BJ (cell line): ENCODE data around the gene MAP1LC3B. TPM values are rescaled to one million over a fixed set of nuclear protein-coding genes. Genes with fewer than 3 reads are reported as not detected.
A peak's percentile ranks its signal among the peaks of the same experiment; 100 is the strongest.

Experiments
- CTCF ChIA-PET: fragments of 350-600 bp; formaldehyde crosslinking; extraction: SDS; loops from one replicate; lab custom pipeline; 2021; ENCODE audit warnings: antibody characterized with exemption, inconsistent platforms; lab: Yijun Ruan, JAX
- POLR2A ChIA-PET: fragments of 300-600 bp; sonication (Branson Sonifier 250); formaldehyde crosslinking; extraction: SDS; loops from one replicate; lab custom pipeline; 2021; ENCODE audit warnings: antibody characterized with exemption; lab: Charles Lee
- DNase-seq: peaks from one replicate; pipeline ENCODE4 v3.0.0-alpha.2; 2011; ENCODE audit warnings: low read depth
- H3K27me3 ChIP-seq: 2 replicates; pipeline ENCODE4 v1.6.0; 2011; ENCODE audit warnings: low read length; ENCODE audit not compliant: control insufficient read depth, insufficient read depth
- H3K36me3 ChIP-seq: 2 replicates; pipeline ENCODE4 v1.5.1; 2011; ENCODE audit warnings: low read length; ENCODE audit not compliant: control insufficient read depth, insufficient read depth
- H3K4me3 ChIP-seq: 2 replicates; pipeline ENCODE4 v1.5.1; 2011; ENCODE audit warnings: low read depth, mild to moderate bottlenecking, control low read depth, low read length
- polyA plus RNA-seq: library from polyadenylated mRNA; depleted of rRNA; stranded (reverse); fragments of >200 nt; gene quantifications from 2 replicates; pipeline ENCODE4 v1.2.3, GENCODE V29; 2011
- TF ChIP-seq, protein P1 (sequence below): IDR thresholded peaks from 2 replicates; pipeline ENCODE4 v1.5.1; 2011; ENCODE audit warnings: low read depth, mild to moderate bottlenecking, control low read depth, inconsistent platforms, low read length, moderate library complexity; ENCODE audit not compliant: insufficient read depth

The MAP1LC3B gene
- polyA plus RNA-seq, 1 experiment: 29.0 TPM

DNA sequence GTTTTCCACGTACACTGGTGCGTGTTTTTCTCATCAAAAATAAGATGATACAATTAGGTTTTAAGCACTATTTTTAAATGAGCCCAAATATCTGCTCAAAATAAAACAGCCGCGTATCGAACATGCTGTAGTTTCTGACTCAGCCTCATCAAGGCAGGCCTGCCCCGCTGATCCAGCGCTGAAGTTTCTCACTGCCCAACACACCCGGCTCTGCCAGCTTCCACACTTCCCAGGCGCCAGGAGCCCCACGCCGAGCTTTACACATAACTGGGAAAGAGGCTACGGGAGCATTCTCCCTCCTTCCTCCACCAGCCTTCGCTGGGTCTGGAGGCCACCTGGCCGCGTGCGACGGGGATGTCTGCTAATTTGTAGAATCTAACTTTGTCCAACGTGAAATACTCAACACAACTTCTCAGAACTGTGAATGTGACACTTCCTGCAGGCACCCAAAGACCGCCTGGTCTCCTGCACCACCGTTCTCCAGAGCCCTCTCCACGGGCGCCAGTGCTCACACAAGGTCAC lies 42.1 kb downstream of the MAP1LC3B start:
- POLR2A ChIA-PET: no interaction called here
- Histone ChIP-seq H3K27me3 (no peaks in the 10 kb centered on the region), H3K4me3 (no peak overlapping the region), H3K36me3 (no peaks in the 10 kb centered on the region)
- no peak for DNase-seq
- TF ChIP-seq, protein P1, sequence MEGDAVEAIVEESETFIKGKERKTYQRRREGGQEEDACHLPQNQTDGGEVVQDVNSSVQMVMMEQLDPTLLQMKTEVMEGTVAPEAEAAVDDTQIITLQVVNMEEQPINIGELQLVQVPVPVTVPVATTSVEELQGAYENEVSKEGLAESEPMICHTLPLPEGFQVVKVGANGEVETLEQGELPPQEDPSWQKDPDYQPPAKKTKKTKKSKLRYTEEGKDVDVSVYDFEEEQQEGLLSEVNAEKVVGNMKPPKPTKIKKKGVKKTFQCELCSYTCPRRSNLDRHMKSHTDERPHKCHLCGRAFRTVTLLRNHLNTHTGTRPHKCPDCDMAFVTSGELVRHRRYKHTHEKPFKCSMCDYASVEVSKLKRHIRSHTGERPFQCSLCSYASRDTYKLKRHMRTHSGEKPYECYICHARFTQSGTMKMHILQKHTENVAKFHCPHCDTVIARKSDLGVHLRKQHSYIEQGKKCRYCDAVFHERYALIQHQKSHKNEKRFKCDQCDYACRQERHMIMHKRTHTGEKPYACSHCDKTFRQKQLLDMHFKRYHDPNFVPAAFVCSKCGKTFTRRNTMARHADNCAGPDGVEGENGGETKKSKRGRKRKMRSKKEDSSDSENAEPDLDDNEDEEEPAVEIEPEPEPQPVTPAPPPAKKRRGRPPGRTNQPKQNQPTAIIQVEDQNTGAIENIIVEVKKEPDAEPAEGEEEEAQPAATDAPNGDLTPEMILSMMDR: no peak
- CTCF ChIA-PET: interaction anchor here (0.5 to 0.7 kb wide), 2 partner anchors 115 to 1682 kb away, joined by 3 read pairs; no protein-coding TSS in a partner anchor

DNA sequence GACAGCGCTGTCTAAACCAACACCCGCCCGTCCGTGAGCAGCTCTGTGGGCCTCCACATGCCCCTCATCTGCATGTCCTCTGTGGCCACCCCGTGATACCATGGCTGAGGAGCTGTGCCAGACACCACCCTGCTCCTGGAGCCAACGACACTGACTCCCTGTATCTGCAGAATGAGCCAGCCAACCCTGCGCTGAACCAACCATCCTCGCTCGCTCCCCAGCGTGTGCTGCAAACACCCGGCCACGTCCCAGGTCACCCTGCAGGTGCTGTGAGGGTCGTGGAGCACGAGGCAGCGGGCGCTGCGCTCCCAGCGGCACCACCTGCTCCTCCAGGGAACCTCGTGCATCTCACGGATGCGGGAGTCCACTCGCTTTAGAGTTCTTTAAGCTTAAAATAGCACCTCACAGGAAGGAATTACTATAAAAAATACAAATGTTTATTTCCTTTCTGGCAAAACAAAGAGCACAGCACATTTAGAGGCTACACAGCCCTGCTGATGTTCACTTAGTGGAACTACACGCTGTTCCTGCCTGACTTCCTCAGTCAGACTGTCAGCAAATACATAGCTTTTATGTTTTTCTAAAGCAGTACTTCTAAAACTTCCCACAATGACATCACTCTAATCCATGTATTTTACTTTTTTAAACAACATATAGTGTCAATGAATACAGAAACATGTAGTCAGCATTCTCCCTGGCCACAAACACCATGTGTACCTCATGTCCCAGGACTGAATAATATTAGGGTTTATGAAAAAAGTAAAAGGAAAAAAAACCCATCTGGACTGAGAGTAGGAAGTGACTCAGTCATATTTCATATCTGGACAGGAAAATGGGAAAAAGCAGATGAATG lies 43.5 kb downstream of the MAP1LC3B start:
- POLR2A ChIA-PET: interaction anchor here (0.6 kb wide), 1 partner anchor 153 kb away, joined by 3 read pairs; no protein-coding TSS in a partner anchor
- no peaks in the 10 kb centered on the region for H3K27me3 ChIP-seq
- DNase-seq: peak; percentile 46
- CTCF ChIA-PET: interaction anchor here (0.5 to 1.5 kb wide), 5 partner anchors 9 to 201 kb away, joined by 3 to 5 read pairs (median 4); no protein-coding TSS in a partner anchor
- H3K4me3 ChIP-seq: no peak overlapping the region; the same call in 1 of the 2 replicates
- TF ChIP-seq, protein P1: no peak
- H3K36me3 ChIP-seq: no peaks in the 10 kb centered on the region

DNA sequence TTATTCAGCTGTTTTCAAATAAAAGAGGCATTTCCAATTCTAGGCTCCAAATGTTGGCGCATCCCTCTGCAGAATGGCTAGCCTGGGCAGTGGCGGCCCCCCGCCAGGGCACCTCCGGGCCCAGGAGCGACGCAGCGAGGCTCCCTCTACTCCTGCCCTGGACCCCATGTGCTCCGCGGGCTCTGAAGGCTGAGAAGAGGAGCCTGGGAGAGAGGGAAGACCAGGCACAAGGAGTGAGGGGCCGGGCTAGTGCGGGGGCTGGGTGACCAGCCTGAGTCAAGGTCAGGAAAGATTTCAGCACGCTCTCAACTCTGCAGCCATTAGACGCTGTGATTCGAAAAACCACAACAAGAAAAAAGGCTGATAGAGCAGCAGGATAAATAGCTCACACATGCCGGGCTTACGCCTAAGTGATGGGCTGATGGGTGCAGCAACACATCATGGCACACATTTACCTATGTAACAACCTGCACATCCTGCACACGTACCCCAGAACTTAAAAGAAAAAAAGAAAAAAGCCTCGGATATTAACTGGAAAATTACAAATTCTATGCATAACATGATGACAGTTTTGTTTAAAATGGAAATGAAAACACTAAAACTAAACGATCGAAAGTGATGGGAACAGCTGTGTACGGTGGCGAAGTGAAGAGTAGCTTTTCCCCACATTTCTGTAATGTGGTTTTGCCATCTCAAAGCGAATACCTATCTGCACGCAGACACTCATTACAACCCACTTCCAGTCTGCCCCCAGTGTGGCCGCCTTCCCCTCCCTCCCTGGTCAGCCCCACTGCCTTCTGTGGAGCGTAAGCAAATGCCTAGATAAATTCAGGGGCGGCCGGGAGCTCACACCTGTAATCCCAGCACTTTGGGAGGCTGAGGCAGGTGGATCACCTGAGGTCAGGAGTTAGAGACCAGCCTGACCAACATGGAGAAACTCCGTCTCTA lies 44.4 kb downstream of the MAP1LC3B start:
- CTCF ChIA-PET: interaction anchor here (0.8 to 1.5 kb wide), 4 partner anchors 8 to 200 kb away, joined by 3 to 5 read pairs (median 4); no protein-coding TSS in a partner anchor
- Histone ChIP-seq H3K4me3 (peak overlapping the region; percentile 15; the same call in 1 of the 2 replicates), H3K36me3 (no peaks in the 10 kb centered on the region), H3K27me3 (no peaks in the 10 kb centered on the region)
- POLR2A ChIA-PET: no interaction called here
- TF ChIP-seq, protein P1: no peak
- DNase-seq: no peak

DNA sequence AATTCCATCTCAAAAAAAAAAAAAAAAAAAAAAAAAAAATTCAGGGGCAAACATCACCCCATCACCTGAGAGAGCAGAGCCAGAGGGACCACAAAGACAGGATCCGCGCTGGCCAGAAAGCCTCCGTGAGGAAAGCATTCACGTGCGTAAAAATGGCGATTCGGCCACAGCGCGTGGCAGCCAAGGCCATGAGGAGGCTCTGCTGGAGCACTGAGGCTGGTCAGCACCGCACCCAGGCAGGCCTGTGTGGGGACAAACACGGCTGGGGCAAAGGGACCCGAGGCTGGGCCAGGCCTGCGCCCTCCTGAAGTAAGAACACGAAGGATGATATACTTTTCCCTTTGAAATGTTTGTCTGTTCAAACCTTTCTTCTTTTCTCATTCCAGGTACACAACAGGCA lies 45.2 kb downstream of the MAP1LC3B start:
- no peaks in the 10 kb centered on the region; the same call in 1 of the 2 replicates for H3K36me3 ChIP-seq
- no peak for DNase-seq
- ChIA-PET CTCF (no interaction called here), POLR2A (no interaction called here)
- TF ChIP-seq, protein P1: no peak
- H3K27me3 ChIP-seq: no peaks in the 10 kb centered on the region
- H3K4me3 ChIP-seq: no peak overlapping the region
